HepG2 (cell line): ENCODE measurements around the gene ADAM22. TPM values are rescaled to one million over a fixed set of nuclear protein-coding genes. Genes with fewer than 3 reads are reported as not detected.

ENCODE experiments used
- ASH2L ChIP-seq: fragments of 300-600, 200-600 bp; sonication (generic); IDR thresholded peaks from 2 replicates; pipeline ENCODE4 v1.7.0; 2017; ENCODE audit warnings: low read depth, mild to moderate bottlenecking, moderate library complexity, mixed read lengths, low read length; ENCODE audit not compliant: insufficient read length
- CEBPZ ChIP-seq: IDR thresholded peaks from 2 replicates; pipeline ENCODE4 v1.6.1; 2012; ENCODE audit warnings: low read length, improper control_type of control experiment
- CHD4 ChIP-seq: fragments of 200-600 bp; sonication (generic); IDR thresholded peaks from 2 replicates; pipeline ENCODE4 v1.7.0; 2017; ENCODE audit warnings: mild to moderate bottlenecking, low read length, borderline replicate concordance
- FOSL2 ChIP-seq: sonication (generic); formaldehyde crosslinking; IDR thresholded peaks from 2 replicates; pipeline ENCODE4 v1.4.0; 2020; ENCODE audit warnings: missing genetic modification reagents
- FOXK2 ChIP-seq: fragments of 450-650 bp; IDR thresholded peaks from 2 replicates; pipeline ENCODE4 v1.6.1; 2016
- GABPA ChIP-seq, 2 experiments: IDR thresholded peaks; 2 replicates each; pipeline ENCODE4 v1.6.1; 2011 to 2016; ENCODE audit warnings: low read depth in 2 of 2, low read length in 1 of 2, missing biosample characterization in 1 of 2, missing genetic modification characterization in 1 of 2
- HMG20A ChIP-seq: IDR thresholded peaks from 2 replicates; pipeline ENCODE4 v1.6.1; 2016; ENCODE audit warnings: borderline replicate concordance
- MBD4 ChIP-seq: IDR thresholded peaks from 2 replicates; pipeline ENCODE4 v1.6.1; 2012; ENCODE audit warnings: low read length, inconsistent platforms, borderline replicate concordance
- MIER3 ChIP-seq: IDR thresholded peaks from 2 replicates; pipeline ENCODE4 v1.6.1; 2016; ENCODE audit warnings: missing compliant biosample characterization, borderline replicate concordance
- NR2F6 ChIP-seq, 2 experiments: IDR thresholded peaks; 2 replicates each; pipeline ENCODE4 v1.6.1; 2016; ENCODE audit warnings: antibody characterized with exemption in 1 of 2, mild to moderate bottlenecking in 1 of 2
- SOX5 ChIP-seq: IDR thresholded peaks from 2 replicates; pipeline ENCODE4 v1.6.1; 2016; ENCODE audit warnings: borderline replicate concordance
- SRY ChIP-seq: sonication (generic); formaldehyde crosslinking; IDR thresholded peaks from 2 replicates; pipeline ENCODE4 v1.8.0; 2022; ENCODE audit warnings: mild to moderate bottlenecking, missing genetic modification reagents
- ZGPAT ChIP-seq: IDR thresholded peaks from 2 replicates; pipeline ENCODE4 v1.6.1; 2016; ENCODE audit warnings: mild to moderate bottlenecking
- ZMAT3 ChIP-seq: sonication (generic); formaldehyde crosslinking; conservative IDR thresholded peaks from 2 replicates; pipeline ENCODE4 v1.7.0; 2021; ENCODE audit warnings: missing genetic modification reagents
- ZNF224 ChIP-seq: sonication (generic); formaldehyde crosslinking; IDR thresholded peaks from 2 replicates; pipeline ENCODE4 v1.5.0; 2020; ENCODE audit warnings: mild to moderate bottlenecking, missing genetic modification reagents
- ZNF350 ChIP-seq: sonication (generic); formaldehyde crosslinking; IDR thresholded peaks from 2 replicates; pipeline ENCODE4 v1.4.0; 2020; ENCODE audit warnings: mild to moderate bottlenecking, low read depth, missing genetic modification reagents, borderline replicate concordance
- ZNF761 ChIP-seq: sonication (generic); formaldehyde crosslinking; conservative IDR thresholded peaks from 2 replicates; pipeline ENCODE4 v1.4.0; 2020; ENCODE audit warnings: mild to moderate bottlenecking, missing genetic modification reagents
- ZNF841 ChIP-seq: sonication (generic); formaldehyde crosslinking; IDR thresholded peaks from 2 replicates; pipeline ENCODE4 v1.8.1; 2023; ENCODE audit warnings: missing genetic modification reagents, borderline replicate concordance
- polyA plus RNA-seq, 8 experiments: library from polyadenylated mRNA; depleted of rRNA in 3 of 8; stranded (reverse) in 7 of 8; unstranded in 1 of 8; fragments of >200 nt; fragmentation: Illumina TruSeq in 4 of 8; extraction: Trizol in 4 of 8; gene quantifications; 2 replicates each; pipeline versions ENCODE4 v1.2.1 to v1.2.3, GENCODE V29; 2011 to 2016; ENCODE audit warnings: low read depth in 4 of 8, missing spikeins in 1 of 8, mixed read lengths in 1 of 8; ENCODE audit not compliant: insufficient read depth in 1 of 8
- total RNA-seq, 5 experiments: library from RNA; depleted of rRNA; stranded (reverse); fragments of >200 nt; fragmentation: Illumina TruSeq; extraction: Trizol; gene quantifications; 2 replicates each; pipeline ENCODE4 v1.2.3, GENCODE V29; 2016; ENCODE audit warnings: low read depth in 1 of 5
- TF ChIP-seq, protein P1 (sequence below): sonication (generic); formaldehyde crosslinking; conservative IDR thresholded peaks from 2 replicates; pipeline ENCODE4 v1.4.0; 2020; ENCODE audit warnings: mild to moderate bottlenecking, missing genetic modification reagents, moderate library complexity
- TF ChIP-seq, protein P2 (sequence below): sonication (generic); formaldehyde crosslinking; IDR thresholded peaks from 2 replicates; pipeline ENCODE4 v1.4.0; 2020; ENCODE audit warnings: missing genetic modification reagents

The ADAM22 gene
- total and polyA plus RNA-seq, 2 of the 13 experiments (the other 11 are each of a cell fraction or from before 2014, with no cell fraction given), result 1.9 to 6.7 TPM

GRCh38 chr7:88226886-88227516 lies 292.9 kb downstream of the ADAM22 start (continued):
- TF ChIP-seq ZGPAT (peak; percentile 61), CHD4 (0 out of 2 replicates have a peak, but pooled peaks have one; percentile 37), MIER3 (CRISPR knock-in tag) (0 out of 2 replicates have a peak, but pooled peaks have one; percentile 14), NR2F6 (IDR thresholded peaks at IDR 0.05) (peak; percentile 99), NR2F6 (CRISPR knock-in tag; IDR thresholded peaks at IDR 0.05) (peak; percentile 96), ASH2L (peak; percentile 38), SRY (no peak), FOSL2 (CRISPR knock-in tag) (peak; percentile 61), ZNF761 (no peak), ZMAT3 (CRISPR knock-in tag) (no peak), GABPA (IDR thresholded peaks at IDR 0.05; ENCODE audit: low read depth, low read length) (no peak), GABPA (CRISPR knock-in tag; IDR thresholded peaks at IDR 0.05; ENCODE audit: low read depth) (no peak), ZNF224 (CRISPR knock-in tag) (no peak), SOX5 (peak; percentile 88; the same call in 1 of the 2 replicates), ZNF841 (CRISPR knock-in tag) (no peak), FOXK2 (no peak), CEBPZ (no peak), HMG20A (CRISPR knock-in tag) (peak; percentile 91; the same call in 1 of the 2 replicates), MBD4 (peak; percentile 45; the same call in 1 of the 2 replicates), ZNF350 (no peak)
- TF ChIP-seq, protein P1, sequence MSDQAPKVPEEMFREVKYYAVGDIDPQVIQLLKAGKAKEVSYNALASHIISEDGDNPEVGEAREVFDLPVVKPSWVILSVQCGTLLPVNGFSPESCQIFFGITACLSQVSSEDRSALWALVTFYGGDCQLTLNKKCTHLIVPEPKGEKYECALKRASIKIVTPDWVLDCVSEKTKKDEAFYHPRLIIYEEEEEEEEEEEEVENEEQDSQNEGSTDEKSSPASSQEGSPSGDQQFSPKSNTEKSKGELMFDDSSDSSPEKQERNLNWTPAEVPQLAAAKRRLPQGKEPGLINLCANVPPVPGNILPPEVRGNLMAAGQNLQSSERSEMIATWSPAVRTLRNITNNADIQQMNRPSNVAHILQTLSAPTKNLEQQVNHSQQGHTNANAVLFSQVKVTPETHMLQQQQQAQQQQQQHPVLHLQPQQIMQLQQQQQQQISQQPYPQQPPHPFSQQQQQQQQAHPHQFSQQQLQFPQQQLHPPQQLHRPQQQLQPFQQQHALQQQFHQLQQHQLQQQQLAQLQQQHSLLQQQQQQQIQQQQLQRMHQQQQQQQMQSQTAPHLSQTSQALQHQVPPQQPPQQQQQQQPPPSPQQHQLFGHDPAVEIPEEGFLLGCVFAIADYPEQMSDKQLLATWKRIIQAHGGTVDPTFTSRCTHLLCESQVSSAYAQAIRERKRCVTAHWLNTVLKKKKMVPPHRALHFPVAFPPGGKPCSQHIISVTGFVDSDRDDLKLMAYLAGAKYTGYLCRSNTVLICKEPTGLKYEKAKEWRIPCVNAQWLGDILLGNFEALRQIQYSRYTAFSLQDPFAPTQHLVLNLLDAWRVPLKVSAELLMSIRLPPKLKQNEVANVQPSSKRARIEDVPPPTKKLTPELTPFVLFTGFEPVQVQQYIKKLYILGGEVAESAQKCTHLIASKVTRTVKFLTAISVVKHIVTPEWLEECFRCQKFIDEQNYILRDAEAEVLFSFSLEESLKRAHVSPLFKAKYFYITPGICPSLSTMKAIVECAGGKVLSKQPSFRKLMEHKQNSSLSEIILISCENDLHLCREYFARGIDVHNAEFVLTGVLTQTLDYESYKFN (CRISPR knock-in tag), result 0 out of 2 replicates have a peak, but pooled peaks have one; percentile 17
- TF ChIP-seq, protein P2, sequence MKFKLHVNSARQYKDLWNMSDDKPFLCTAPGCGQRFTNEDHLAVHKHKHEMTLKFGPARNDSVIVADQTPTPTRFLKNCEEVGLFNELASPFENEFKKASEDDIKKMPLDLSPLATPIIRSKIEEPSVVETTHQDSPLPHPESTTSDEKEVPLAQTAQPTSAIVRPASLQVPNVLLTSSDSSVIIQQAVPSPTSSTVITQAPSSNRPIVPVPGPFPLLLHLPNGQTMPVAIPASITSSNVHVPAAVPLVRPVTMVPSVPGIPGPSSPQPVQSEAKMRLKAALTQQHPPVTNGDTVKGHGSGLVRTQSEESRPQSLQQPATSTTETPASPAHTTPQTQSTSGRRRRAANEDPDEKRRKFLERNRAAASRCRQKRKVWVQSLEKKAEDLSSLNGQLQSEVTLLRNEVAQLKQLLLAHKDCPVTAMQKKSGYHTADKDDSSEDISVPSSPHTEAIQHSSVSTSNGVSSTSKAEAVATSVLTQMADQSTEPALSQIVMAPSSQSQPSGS (CRISPR knock-in tag), result 0 out of 2 replicates have a peak, but pooled peaks have one; percentile 35
